ENCODE data around the gene ITPR2. TPM values are rescaled to one million over a fixed set of nuclear protein-coding genes. Genes with fewer than 3 reads are reported as not detected.
"Not testable (repeated sequence)": the region's sequence is repeated elsewhere in the genome, so short reads cannot be mapped to it uniquely, and the experiment has no call there.

The ITPR2 gene
- polyA plus RNA-seq (2012; ENCODE audit: insufficient read depth, insufficient read length), result 8.5 TPM

DNA sequence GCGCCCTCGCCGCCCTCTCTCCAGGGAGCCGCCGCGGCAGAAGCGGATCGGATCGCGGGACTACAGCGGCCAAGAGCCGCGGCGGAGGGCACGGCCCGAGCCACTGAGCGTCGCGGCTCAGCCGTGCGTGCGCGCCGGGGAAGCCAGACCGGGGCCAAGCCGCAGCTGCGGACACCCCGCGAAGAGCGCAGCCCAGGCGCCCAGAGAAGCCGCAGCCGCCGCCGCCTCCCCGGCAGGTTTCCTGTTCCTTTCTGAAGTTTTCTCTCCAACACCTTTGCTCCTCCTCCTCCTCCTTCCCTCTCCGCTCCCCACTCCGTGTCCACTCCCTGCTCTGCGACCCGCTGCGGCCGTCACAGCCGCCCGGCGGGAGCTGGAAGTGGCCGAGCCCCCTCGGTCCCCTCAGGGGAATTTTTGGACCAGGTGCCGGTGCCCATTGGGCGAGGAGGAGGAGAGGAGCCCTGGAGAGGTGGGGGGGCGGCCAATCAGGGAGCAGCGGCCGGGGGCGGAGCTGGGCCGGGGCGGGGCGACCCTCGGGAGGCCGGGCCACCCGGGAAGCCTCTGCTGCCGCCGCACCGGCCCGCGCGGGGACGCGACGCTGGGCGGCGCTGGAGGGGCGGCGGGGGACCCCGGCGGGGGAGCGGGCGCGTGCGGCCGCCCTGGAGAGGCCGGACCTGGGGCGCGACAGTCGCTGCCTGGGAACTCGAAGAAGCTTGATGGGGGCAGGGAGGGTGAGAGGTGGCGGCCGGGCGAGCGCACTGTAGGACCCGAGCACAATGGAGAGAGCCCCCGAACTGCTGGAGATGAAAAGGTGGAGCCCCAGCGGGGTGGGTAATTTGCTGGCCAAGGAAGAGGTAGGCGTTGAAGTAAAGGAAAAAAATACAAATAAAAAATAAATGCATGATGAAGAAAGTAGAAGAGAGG, at the start of gene ITPR2:
Gene ITPR2 (minus strand): TSS at position 373 of the 921 bp plus-strand sequence. CDS start 413 bp downstream, outside the sequence.
- peak; percentile 67 for DNase-seq (ENCODE audit: low read depth, low spot score)

DNA sequence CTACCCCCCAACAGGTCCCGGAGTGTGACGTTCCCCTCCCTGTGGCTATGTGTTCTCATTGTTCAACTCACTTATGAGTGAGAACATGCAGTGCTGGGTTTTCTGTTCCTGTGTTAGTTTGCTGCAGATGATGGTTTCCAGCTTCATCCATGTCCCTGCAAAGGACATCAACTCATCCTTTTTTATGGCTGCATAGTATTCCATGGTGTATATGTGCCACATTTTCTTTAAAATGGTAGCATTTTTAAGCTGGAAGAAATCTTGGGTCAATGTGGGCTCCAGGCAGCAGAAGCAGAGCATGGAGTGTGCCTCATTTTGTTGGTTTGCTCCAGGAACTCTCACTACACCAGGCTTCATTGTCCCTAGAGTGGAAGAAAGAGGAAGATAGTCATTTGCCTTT, 47.6 kb upstream of the ITPR2 start:
- H3K4me3 ChIP-seq (ENCODE audit: low read length), result no peak overlapping the region
- no peak for DNase-seq (ENCODE audit: low read depth, low spot score)

More for the DNA sequence above, at the start of gene ITPR2:
- peak within 1 kb of the TSS; percentile 92 for H3K4me3 ChIP-seq (ENCODE audit: low read length)

DNA sequence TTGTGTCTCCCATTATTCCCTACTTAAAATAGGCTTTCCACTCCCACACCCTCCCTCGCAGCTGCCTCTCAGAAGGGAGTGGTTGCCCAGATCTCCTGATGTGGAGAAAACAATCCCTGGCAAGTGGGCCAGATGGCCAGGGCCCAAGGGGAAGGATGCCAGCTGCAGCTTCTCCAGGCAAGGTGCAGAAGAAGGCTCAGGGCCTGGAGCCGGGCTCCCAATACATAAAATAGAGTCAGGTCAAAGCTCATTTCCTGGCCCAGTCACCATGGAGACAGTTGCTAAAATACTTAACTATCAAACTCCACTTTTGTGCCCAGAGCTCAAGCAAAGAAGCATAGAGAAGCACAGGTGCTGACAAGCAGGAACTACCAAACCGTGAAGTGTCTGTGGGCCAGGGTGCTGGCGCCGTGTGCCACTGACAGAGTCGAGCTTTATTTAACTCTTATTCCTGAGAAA, 45.7 kb upstream of the ITPR2 start:
- no peak overlapping the region for H3K4me3 ChIP-seq (ENCODE audit: low read length)
- peak; percentile 77 for DNase-seq (ENCODE audit: low read depth, low spot score)

DNA sequence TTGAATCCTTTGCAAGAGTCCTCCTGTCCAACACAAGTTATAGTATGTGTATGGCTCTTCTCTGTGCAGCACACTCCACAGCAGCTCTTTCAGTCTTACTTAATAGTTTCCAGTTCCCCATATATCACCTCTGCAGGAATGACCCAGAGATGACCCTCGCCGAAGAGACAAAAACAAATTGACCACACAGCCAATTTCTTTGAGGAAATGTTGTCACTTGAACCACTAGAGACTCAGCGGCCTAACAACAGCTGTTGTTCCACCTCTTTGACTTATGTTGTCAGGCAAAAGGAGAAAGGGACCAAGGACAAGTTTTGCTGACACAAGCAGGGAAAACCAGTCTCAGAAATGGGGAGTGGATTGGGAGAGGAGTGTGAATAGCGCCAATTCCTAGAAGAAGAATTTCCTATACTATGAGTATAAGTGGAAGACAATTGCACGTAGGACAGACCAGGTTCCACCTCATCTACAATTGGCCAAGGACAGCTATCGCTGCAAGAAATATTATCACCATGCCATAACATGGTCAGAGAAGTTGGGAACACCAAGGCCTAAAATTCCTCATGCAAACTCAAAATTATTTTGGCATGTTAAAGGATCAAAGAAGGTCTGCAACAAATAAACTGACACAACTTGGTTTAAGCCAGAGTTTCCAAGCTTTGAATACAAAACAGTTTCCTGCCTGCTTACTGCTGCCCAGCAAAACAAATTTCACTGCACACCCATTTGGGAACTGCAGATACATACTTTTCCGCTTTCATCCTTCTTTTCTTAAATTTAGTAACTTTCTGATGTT, 41.7 kb upstream of the ITPR2 start:
- DNase-seq (ENCODE audit: low read depth, low spot score), result no peak
- no peak overlapping the region for H3K4me3 ChIP-seq (ENCODE audit: low read length)

DNA sequence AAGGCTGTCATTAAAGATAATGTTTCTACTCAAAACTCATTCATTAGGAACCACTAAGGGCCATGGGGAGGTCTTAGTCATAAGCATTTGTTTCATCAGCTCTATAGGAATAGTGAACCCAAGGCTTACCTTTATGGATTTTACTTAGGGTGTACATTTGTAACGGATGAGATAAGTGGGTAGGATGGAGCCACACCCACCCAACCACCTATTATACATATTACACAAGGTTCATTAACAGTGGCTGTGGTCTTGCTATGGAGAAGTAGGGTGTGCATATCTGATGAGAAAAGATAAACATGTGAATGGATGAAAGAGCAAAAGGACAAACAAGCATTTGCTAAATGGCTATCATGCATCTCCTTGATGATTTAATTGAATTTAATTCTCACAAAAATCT, 39.6 kb upstream of the ITPR2 start:
- no peak overlapping the region for H3K4me3 ChIP-seq (ENCODE audit: low read length)
- peak; percentile 51 for DNase-seq (ENCODE audit: low read depth, low spot score)

DNA sequence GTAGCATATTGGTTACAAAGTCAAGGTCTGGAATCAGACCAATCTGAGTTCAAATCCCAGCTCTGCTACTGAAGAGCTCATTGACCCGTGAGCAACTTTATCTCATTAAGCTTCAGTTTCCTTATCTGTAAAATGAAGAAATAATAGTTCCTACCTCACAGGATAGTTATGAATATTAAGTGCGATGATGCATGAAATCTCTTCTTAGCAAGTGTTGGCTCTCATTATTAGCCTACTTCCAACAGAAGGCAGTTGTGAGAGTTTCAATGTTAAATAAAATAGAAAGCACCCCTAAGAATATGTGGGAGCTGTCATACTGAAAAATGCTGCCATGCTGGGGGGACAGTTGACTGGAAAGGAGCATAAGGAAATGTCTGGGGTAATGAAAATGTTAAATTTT, 39.0 kb upstream of the ITPR2 start:
- no peak for DNase-seq (ENCODE audit: low read depth, low spot score)
- no peak overlapping the region for H3K4me3 ChIP-seq (ENCODE audit: low read length)

DNA sequence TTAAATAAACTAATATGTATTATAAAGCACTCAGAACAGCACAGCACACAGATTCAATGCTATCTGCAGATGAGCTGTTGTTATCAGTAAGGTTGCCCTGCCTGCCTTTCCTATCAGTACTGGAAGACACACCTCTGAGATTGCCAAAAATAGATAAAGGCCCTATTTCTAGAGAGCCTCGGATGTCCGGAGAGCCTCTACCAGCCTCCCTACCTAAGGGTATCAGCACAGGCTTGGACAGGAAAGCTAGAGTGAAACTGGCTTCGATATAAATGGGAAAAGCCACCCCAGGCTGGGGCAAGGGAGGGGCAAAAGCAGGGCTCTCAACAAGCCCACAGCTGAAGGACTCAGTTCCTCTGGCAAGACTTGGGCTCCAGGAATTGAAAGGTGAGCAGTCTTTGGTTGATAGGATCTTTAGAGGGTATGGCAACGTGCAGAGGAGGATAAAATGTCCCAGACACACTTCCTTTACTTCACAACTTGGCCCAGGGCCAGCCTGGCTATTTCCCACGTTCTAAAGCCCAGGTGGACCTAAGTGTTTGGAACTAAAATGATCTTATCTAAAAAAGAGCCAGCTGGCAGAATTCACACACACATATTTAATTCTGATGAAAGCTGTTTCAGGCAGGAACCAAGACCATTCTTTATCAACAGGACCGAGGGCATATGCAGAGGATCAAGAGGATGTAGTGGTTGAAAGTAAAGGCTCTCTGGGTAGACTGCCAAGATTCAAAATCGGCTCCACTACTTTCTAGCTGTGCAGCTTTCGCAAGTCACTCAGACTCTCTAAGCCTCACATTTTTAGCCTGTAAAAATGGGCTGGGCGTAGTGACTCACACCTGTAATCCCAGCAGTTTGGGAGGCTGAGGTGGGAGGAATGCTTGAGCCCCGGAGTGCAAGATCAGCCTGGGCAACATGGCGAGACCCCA, 37.8 kb upstream of the ITPR2 start:
- H3K4me3 ChIP-seq (ENCODE audit: low read length), result peak overlapping the region; percentile 13
- DNase-seq (ENCODE audit: low read depth, low spot score), result peak; percentile 76

DNA sequence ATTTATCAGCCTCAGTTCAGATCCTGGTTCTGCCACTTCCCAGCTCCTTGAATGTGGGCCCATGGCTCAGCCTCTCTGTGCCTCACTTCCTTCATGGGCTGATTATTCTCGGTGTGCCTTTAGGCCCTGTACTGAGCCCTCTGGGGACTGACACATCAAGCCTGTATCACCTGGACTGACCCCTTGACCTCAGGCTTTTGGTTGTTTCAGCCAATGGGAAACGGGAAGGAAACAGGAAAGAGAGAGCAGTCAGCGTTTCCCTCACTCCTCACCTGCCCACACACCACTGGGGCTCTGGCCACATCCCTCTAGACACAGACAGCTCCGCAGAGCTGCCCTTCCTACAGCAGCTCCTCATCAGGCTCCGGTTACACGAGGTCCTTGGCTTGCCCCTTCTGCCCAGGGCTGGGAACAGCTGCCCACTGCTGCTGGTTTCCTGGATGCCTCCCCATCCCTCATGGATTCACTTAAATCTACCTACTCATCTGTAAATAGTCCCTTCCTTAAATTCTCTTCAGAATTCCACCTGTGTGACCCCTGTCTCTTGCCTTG, 37.0 kb upstream of the ITPR2 start:
- H3K4me3 ChIP-seq (ENCODE audit: low read length), result no peak overlapping the region
- no peak for DNase-seq (ENCODE audit: low read depth, low spot score)

DNA sequence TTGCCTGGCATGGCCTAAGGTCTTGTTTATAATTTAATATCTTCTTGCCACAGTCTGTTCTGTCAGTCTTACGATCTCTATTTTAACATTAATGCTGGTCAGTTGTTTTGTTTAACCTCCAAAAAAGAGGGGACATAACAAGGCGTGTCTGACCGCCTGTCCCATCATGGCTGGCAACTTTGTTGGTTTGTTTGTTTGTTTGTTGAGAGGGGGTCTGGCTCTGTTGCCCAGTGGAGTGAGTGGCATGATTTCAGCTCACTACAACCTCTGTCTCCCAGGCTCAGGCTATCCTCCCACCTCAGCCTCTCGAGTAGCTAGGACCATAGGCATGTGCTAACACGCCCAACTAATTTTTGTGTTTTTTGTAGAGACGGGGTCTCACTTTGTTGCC, 36.1 kb upstream of the ITPR2 start:
- H3K4me3 ChIP-seq (ENCODE audit: low read length), result no peak overlapping the region
- DNase-seq (ENCODE audit: low read depth, low spot score), result no peak

DNA sequence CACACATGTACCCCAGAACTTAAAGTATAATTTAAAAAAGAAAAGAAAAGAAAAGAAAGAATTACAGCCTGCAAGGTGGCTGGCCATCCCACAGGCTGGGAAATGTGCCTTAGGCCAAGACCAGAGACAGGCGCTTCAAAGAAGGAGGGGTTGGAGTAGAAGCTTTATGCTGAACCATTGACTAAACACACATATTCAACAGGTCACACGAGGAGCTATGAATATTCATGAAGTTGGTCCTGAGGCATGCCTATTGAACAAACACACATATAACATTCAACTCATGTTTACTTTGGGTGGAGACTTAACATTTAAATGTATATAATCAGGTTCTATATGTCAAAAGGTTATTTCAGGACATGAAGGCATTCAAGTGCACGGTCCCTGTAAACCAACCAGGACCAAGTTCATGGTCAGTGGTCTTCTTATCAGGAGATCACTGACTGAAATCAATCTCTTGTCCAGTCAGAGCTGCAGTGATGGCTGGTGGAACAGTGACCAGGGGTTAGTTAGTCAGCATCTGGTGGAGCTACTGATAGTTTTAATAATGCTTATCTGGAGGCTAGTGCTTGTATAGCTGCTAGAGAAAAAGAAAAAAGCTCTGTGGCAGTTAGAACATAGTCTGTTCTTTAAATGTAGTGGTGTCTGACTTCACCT, 35.6 kb upstream of the ITPR2 start:
- H3K4me3 ChIP-seq (ENCODE audit: low read length), result no peak overlapping the region
- no peak for DNase-seq (ENCODE audit: low read depth, low spot score)

DNA sequence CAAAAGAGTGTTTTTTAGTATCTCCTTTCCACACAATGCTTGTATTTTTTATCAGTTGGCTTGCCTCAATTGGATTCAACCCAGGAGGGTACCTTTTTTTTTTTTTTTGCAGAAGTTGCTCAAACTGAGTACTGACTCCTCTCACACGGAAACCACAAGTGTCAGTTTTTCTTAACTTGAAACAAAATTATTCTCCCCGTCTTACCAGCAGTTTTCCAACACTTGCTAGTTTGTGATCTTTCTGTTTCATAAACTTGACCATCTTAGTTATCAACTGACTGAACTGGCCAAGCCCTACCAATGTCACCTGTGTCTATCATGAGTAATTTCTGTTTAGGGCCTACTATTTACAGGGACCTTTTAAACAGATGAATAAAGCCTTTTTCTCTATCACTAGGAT, 34.1 kb upstream of the ITPR2 start:
- peak overlapping the region; percentile 11 for H3K4me3 ChIP-seq (ENCODE audit: low read length)
- DNase-seq (ENCODE audit: low read depth, low spot score), result peak; percentile 87

DNA sequence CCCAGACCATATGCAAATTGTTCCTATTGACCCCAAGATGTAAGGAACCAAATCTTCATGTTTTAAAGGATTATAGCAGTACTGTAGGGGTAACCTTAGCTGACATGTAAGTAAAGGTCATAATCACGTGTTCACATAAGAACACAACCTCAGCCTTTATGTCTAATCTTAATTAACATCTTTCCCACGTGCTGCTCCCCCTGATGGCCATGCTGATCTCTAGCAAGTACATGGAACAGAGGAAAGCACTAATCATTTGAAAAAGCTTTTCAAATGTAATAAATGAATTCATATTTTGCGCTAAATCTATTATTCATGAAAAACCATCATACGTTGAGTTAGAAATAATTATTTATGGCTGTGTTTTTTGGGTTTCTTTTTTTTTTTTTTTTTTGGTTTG, 30.5 kb upstream of the ITPR2 start:
- DNase-seq (ENCODE audit: low read depth, low spot score), result peak; percentile 65
- H3K4me3 ChIP-seq (ENCODE audit: low read length), result no peak overlapping the region

DNA sequence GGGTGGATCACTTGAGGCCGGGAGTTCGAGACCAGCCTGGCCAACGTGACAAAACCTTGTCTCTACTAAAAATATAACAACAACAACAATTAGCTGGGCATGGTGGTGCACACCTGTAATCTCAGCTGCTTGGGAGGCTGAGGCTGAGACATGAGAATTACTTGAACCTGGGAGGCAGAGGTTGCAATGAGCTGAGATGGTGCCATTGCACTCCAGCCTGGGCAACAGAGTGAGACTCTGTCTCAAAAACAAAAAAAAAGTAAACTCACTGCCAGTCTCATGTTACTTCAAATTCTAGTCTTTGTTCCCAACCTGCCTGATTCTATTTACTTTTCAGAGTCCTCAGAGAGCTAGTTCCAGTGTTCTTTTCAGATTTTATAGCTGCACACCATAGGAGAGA, 29.8 kb upstream of the ITPR2 start:
- not testable (repeated sequence) for DNase-seq (ENCODE audit: low read depth, low spot score)

DNA sequence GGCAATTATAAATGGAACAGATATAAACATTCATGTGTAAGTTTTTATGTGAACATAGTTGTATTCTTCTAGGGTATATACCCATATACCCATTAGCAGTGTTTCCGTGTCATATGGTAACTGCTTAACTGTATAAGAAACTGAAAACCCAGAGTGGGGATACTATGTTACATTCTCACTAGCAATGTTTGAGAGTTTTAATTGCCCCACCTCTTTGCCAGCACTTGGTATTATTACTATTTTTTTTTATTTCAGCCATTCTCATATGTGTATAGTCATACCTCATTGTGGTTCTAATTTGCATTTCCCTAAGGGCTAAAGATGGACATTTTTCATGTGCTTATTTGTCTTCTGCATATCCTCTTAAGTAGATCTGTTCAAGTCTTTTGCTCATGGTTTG, 28.7 kb upstream of the ITPR2 start:
- no peak for DNase-seq (ENCODE audit: low read depth, low spot score)
- H3K4me3 ChIP-seq (ENCODE audit: low read length), result no peak overlapping the region

More for the DNA sequence above, 29.8 kb upstream of the ITPR2 start:
- H3K4me3 ChIP-seq (ENCODE audit: low read length), result not testable (repeated sequence)

DNA sequence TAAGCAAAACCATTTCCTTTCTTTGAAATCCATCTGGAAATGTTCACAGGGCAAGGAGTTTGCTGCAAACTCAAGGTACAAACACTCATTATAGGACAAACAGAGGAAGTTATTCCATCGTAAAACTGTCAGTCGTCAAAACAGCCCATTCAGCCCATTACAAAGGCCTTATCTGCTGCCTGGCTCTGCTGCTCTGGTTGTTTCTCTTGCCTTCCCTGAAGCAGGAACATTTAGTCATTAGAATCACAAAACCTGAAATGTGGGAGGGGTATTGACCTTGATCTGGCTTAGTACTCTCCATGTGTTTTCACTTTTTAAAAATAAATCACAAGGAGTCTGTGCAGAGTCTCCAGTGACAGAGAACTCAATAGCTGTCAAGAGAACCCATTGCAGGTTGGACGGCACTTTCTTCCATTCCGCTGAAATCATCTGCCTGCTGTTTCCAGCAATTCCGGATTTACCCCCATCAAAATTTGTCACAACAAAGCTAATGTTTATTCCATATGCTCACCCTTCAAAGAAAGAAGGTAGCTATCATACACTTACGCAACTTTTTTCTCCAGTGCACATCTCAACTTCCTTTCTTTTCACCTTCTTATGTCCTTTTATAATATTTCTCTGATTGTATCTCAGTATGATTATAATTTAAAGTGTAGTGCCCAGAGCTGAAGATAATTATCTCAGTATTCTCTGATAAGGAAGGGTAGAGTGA, 24.6 kb upstream of the ITPR2 start:
- no peak overlapping the region for H3K4me3 ChIP-seq (ENCODE audit: low read length)
- DNase-seq (ENCODE audit: low read depth, low spot score), result no peak

DNA sequence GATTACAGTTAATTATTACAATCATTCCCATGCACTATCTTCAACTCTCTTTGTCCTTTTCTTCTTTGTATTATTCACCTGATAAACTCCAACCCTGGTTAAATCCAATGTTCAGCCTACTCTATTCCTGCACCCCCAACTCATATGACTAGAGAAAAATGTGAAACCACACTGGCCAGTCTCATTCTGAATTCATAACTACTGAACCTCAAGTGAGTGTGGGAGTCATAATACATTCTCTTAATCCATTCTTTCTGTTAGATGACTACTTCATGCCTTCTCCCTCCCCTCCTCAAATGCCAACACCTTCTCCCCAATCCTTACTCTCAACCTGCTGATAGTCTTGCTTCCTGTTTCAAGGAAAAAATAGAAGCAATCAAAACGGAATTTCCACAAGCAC, 22.3 kb upstream of the ITPR2 start:
- no peak overlapping the region for H3K4me3 ChIP-seq (ENCODE audit: low read length)
- no peak for DNase-seq (ENCODE audit: low read depth, low spot score)

DNA sequence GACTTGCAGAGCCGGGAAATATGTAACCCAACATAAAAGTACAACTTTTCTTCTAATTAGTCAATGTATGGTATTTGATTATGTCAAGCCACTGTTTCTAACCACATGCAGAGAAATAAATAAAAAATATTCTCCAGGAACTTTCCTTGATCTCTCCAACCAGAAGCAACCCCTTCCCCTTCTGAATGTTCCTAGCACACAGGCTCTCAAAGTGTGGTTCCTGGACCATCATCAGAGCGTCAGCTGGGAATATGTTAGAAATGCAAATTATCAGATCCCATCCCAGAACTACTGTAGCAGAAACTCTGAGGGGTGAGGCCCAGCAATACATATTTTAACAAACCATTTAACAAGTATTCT, 21.0 kb upstream of the ITPR2 start:
- no peak overlapping the region for H3K4me3 ChIP-seq (ENCODE audit: low read length)
- DNase-seq (ENCODE audit: low read depth, low spot score), result no peak

Measured in Jurkat, Clone E6-1 (cell line).